ENCODE measurements around the gene PAX6.

Gene PAX6

DNA sequence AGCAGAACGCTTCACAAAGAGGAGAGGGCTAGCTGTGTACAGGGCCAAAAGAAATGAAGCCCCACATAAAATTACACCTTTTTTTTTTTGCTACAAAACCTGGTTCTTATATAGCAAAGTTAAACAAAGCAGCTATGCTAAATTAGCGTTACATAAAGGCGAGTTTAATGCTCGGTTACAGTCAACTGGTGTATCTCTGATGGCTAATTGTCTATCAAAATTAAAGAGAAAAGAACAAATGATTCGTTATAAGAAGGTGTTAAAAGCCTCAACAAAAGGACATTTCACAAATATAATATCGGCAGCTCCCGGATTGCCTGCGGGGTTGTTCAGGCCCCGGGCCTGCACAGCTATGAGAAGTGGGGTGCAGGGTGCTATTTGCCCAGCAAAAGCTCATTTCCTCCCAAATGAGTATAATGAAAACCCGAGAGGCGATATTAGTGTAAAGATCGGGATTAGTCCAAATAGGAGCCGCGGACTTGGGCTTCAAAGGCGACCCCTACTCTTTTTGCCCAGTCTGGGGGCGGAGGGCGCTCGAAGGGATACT lies 13.3 kb upstream of the PAX6 start:
- Histone ChIP-seq H3K9me3 (ENCODE audit: severe bottlenecking) (no peaks in the 10 kb centered on the region), H3K27me3 (ENCODE audit: insufficient read depth, low read depth, severe bottlenecking) (peaks cover 100% of the 10 kb centered on the region), H3K27ac (no peak overlapping the region), H3K4me3 (ENCODE audit: low read depth, low read length) (no peak overlapping the region), H3K36me3 (no peaks in the 10 kb centered on the region)
- TF ChIP-seq, protein P1, sequence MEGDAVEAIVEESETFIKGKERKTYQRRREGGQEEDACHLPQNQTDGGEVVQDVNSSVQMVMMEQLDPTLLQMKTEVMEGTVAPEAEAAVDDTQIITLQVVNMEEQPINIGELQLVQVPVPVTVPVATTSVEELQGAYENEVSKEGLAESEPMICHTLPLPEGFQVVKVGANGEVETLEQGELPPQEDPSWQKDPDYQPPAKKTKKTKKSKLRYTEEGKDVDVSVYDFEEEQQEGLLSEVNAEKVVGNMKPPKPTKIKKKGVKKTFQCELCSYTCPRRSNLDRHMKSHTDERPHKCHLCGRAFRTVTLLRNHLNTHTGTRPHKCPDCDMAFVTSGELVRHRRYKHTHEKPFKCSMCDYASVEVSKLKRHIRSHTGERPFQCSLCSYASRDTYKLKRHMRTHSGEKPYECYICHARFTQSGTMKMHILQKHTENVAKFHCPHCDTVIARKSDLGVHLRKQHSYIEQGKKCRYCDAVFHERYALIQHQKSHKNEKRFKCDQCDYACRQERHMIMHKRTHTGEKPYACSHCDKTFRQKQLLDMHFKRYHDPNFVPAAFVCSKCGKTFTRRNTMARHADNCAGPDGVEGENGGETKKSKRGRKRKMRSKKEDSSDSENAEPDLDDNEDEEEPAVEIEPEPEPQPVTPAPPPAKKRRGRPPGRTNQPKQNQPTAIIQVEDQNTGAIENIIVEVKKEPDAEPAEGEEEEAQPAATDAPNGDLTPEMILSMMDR (IDR thresholded peaks at IDR 0.05; ENCODE audit: low read depth, low read length), result no peak
- DNase-seq, result no peak

DNA sequence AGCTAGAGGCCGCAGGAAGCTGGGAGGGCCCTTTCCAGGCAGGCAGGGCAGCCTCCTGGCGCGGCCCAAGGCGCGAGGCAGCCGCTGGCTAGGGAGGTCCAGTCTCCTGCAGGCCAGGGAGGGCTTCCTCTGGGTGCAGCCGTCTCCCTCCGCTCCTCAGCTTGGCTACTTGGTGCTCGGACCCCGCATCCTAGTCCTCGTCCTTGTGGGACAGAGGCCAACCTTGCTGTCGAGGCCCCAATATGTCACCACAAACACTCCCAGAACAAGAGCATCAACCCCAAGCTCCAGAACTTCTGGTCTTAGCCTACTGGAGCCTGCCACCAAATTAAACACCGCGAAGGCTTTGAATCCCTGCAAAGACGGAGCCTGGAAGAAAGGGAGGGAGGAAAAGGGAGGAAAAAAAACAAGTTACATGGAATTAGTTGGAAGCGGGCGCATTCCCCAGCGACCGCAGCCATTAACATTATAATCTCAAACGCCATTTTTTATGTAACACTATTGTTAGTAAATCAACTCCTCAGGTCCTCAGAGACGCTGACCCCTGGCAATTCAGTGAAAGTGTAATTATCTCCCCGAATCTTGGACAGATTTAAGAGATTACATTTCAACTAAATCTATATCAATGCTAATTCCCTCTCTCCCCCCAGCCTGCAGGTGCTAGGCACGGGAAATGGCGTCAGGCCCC lies 12.7 kb upstream of the PAX6 start:
- Histone ChIP-seq H3K4me3 (ENCODE audit: low read depth, low read length) (no peak overlapping the region), H3K27me3 (ENCODE audit: insufficient read depth, low read depth, severe bottlenecking) (peaks cover 98% of the 10 kb centered on the region), H3K27ac (no peak overlapping the region), H3K36me3 (no peaks in the 10 kb centered on the region), H3K9me3 (ENCODE audit: severe bottlenecking) (no peaks in the 10 kb centered on the region)
- TF ChIP-seq, protein P1 (IDR thresholded peaks at IDR 0.05; ENCODE audit: low read depth, low read length), result no peak
- no peak for DNase-seq

DNA sequence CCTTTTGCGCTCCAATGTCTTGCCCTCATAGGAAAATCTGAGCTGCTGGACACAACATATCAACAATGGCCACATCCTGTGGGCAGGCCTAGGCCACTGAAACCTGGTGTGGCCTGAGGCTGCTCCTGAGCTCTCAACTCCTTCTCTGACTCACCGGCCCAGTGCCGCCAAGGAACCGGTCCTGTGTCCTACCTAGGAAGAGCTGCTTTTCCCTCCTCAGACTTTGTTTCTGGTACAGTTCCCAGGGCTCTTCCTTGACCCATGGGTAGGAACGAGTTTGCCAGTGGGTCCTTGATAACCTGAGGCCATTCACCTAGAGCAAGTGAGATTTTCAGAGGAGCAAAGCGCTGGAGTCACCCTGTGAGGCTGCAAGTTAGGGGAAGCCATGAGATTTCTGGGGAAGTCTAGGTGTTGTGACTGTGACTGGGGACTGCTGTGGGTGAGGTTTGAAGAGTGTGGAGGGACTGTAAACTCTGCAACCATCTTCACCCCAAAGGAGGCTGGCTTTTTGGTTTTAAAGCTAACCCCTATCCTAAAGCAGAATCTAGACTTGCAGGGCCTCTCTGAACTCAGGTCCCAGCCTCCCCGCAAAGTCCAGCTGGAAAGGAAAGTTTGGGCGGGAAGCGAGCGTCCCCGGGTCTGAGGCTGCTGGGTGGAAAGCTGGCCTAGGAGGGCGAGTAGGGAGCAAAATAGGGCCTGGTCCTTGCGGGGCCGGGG lies 12.0 kb upstream of the PAX6 start:
- no peak overlapping the region for H3K4me3 ChIP-seq (ENCODE audit: low read depth, low read length)
- no peaks in the 10 kb centered on the region for H3K36me3 ChIP-seq
- peaks cover 4% of the 10 kb centered on the region for H3K9me3 ChIP-seq (ENCODE audit: severe bottlenecking)
- no peak overlapping the region for H3K27ac ChIP-seq
- peaks cover 98% of the 10 kb centered on the region for H3K27me3 ChIP-seq (ENCODE audit: insufficient read depth, low read depth, severe bottlenecking)
- TF ChIP-seq, protein P1 (IDR thresholded peaks at IDR 0.05; ENCODE audit: low read depth, low read length), result no peak
- DNase-seq, result no peak

DNA sequence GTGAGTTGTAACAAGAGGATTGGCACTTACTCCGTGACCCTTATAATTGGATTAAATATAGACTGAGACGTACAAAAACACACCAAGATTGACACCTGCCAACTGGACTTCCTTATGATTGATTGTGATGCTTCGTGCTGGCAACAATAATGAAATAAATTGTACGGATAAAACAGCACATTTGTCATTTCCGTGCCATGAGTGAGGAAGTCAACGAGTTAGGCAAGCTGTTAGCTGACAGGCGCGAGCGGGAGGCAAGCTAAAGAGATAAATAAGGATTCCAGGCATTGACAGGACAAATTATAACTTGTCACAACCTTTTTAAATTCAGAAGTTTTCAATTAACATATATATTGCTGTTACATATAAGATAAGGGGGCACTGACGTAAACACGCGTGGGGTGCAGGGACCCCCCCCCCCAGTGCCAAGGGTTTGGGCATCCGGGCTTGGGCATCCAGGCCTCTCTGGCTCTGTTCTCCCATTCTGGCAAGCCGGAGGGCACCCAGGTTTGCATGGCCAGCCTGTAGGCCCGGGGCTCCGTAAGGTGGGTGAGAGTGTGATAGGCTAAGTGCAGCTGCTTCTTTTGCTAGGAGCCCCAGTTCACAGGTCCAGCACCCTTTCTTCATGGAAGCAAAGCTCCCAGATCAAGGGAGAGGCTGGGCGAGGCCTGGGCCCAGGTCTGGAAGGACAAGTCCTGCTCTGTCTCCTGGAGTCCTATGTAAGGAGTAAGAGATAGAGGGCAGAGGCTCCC lies 11.2 kb upstream of the PAX6 start:
- Histone ChIP-seq H3K9me3 (ENCODE audit: severe bottlenecking) (peaks cover 4% of the 10 kb centered on the region), H3K27ac (no peak overlapping the region), H3K4me3 (ENCODE audit: low read depth, low read length) (no peak overlapping the region), H3K36me3 (no peaks in the 10 kb centered on the region), H3K27me3 (ENCODE audit: insufficient read depth, low read depth, severe bottlenecking) (peaks cover 98% of the 10 kb centered on the region)
- no peak for DNase-seq
- TF ChIP-seq, protein P1 (IDR thresholded peaks at IDR 0.05; ENCODE audit: low read depth, low read length), result no peak

DNA sequence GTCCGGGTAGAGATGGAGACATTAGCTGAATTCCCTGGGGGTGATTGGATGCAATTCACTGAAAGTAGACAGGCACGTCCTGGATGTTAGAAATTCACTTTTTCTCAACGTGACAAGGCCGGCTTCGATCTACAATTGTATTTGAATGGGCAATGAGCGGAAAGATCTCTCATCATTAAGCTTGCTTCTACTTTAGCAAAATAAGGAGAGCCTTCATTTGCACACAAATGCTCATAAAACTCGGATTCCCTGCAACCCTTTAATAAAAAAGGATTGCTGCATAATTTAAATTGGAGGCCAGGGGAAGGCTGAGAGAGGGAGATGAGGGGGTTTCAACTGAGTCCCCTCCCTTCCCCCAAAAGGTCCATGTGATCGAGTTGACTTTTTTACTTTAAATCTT lies 10.6 kb upstream of the PAX6 start:
- Histone ChIP-seq H3K27ac (no peak overlapping the region), H3K4me3 (ENCODE audit: low read depth, low read length) (no peak overlapping the region), H3K9me3 (ENCODE audit: severe bottlenecking) (peaks cover 4% of the 10 kb centered on the region), H3K36me3 (no peaks in the 10 kb centered on the region), H3K27me3 (ENCODE audit: insufficient read depth, low read depth, severe bottlenecking) (peaks cover 98% of the 10 kb centered on the region)
- no peak for DNase-seq
- TF ChIP-seq, protein P1 (IDR thresholded peaks at IDR 0.05; ENCODE audit: low read depth, low read length), result no peak
